Activated CD8-positive, alpha-beta memory T cell treated with anti-CD3 and anti-CD28 coated beads, Interleukin-2, amount 50 U/mL, for 4 hours (primary cell): Measurements from ENCODE around the gene LYPD6.
"Not testable (repeated sequence)": the region's sequence is repeated elsewhere in the genome, so short reads cannot be mapped to it uniquely, and the experiment has no call there.

Experiments used
- DNase-seq: peaks from one replicate; pipeline ENCODE4 v3.0.0-alpha.2; 2020

LYPD6 gene, protein sequence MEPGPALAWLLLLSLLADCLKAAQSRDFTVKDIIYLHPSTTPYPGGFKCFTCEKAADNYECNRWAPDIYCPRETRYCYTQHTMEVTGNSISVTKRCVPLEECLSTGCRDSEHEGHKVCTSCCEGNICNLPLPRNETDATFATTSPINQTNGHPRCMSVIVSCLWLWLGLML

DNA sequence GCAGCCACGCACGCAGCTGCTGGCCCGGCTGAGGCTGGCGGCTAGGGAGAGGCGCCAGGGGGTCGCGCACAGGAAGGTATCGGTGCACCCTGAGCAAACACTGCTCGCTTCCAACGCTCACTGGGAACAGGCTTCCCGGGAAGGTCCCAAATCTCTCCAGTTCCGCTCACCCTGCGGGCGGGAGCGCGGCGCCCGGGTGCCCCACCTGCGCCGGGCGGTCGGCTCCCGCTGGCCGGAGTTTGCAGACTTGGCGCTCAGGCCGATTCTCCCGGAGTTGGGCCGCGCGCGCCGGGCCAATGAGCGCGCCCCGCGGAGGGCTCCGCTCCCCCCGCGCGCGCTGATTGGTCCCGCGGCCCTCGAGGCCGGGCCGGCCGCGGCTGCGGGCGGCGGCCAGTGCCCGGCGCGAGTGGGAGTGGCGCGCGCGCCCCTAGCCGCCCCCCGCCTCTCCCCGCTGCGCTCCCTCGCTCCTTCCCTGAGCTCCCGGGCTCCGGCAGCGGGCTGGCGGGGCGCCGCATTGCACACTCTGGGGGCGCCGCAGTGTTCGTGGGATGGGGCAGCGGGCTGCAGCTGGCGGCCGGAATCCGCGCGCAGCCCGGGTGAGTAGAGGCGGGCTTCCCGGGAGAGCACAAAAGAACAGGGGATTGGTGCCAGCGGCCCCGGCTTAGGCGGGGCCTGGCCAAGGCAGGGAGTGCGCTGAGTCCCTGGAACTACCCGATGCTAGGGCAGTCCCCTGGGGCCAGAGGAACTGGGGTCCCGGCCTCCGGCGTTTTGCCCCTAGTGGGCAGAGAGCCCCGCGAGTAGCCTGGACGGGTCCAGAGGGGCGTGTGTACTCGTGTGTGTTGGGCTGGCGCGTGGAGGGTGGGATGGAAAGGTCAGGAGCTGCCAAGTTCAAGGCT is at the start of gene LYPD6:
TSS of gene LYPD6 (plus strand) at position 461 of the 896 bp plus-strand sequence. CDS start 107,122 bp downstream, outside the sequence.
- DNase-seq = no peak

DNA sequence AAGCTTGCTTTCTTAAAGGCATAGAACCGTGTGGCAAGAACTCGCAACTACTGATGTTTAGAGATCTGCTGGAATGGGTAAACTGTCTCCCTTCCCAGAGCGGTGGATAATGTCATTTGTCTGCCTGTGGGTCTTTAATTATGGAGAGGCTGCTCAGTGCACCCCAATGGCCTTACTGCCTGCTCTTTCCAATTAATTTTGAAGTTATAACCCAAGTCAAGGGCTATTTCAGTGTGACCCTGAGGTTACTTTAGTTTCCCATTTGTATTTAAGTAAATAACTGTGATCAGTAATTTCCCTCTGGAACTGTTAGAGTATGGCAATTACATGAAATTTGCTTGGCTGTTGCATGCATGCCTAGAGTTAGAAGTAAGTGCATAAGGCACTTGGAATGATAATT is 48.9 kb upstream of the LYPD6 start:
- DNase-seq = no peak

- DNase-seq = no peak
Measured at GRCh38 chr2:149290662-149291061, 39.7 kb upstream of the LYPD6 start.

- no peak for DNase-seq
Measured at GRCh38 chr2:149291881-149292280, 38.5 kb upstream of the LYPD6 start.

DNA sequence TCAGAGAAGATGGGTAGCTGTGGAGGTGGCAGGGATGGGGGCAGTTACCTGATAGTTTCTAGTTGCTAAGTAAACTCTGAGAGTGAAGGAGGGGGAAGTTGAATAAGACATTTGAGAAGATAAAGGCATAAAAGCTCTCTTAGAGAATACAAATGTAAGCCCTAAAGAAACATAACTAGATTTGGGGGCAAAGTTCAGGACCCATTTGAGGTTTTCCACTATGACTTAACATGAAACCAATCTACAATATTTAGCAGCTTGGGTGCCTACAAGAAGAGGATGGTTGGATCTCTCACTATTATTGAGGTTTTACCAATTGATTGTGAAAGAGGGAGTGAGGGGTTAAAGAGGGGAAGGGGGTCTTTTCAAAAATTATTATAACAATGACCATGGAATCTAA is 34.4 kb upstream of the LYPD6 start:
- no peak for DNase-seq

GRCh38 chr2:149307014-149307413 is 23.4 kb upstream of the LYPD6 start:
- DNase-seq = no peak

- no peak for DNase-seq
Measured at GRCh38 chr2:149310349-149310748, 20.0 kb upstream of the LYPD6 start.

DNA sequence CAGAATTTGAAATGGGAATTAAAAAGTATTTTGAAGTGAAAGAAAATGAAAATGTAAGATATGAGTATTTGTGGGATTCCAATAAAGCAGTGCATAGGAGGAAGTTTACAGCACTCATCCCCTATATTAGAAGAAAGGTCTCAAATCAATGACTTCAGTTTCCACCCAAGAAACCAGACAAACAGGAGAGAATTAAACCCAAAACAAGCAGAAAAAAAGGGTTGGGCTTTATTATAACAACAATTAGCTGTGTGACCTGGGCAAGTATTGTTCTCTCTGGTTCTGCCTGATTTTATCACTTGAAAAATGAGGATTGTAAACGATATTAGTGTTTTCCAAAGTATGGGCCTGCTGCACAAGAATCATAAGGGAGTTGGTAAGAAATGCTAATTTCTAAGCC is 18.3 kb upstream of the LYPD6 start:
- no peak for DNase-seq

- no peak for DNase-seq
Measured at GRCh38 chr2:149313512-149313972, 16.8 kb upstream of the LYPD6 start.

DNA sequence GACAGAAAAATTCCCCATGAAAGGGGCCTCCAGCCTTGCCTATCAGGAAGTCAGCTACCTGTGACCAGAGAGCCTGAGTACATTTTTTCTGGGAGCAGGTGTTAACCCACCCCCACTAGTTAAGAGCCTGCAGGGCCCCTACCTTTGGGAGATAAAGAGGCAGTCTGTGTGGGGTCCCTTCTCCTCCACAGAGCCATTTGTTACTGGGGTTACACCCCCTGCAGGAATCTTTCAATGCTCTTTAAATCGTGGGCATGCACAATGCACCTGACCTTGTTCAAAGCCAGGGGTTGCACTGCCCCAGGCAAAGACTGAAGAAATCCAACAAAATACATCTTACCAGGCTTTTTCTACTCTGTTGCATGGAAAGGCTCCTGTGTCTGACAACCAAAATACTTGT is 15.7 kb upstream of the LYPD6 start:
- no peak for DNase-seq

GRCh38 chr2:149315461-149315860 is 14.9 kb upstream of the LYPD6 start:
- DNase-seq = no peak

DNA sequence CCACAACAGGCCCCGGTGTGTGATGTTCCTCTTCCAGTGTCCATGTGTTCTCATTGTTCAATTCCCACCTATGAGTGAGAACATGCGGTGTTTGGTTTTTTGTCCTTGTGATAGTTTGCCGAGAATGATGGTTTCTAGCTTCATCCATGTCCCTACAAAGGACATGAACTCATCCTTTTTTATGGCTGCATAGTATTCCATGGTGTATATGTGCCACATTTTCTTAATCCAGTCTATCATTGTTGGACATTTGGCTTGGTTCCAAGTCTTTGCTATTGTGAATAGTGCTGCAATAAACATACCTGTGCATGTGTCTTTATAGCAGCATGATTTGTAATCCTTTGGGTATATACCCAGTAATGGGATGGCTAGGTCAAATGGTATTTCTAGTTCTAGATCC is 11.8 kb upstream of the LYPD6 start:
- not testable (repeated sequence) for DNase-seq

GRCh38 chr2:149320362-149320761 is 10.0 kb upstream of the LYPD6 start:
- DNase-seq = no peak

GRCh38 chr2:149329068-149329467 is 1.3 kb upstream of the LYPD6 start:
- DNase-seq = no peak

DNA sequence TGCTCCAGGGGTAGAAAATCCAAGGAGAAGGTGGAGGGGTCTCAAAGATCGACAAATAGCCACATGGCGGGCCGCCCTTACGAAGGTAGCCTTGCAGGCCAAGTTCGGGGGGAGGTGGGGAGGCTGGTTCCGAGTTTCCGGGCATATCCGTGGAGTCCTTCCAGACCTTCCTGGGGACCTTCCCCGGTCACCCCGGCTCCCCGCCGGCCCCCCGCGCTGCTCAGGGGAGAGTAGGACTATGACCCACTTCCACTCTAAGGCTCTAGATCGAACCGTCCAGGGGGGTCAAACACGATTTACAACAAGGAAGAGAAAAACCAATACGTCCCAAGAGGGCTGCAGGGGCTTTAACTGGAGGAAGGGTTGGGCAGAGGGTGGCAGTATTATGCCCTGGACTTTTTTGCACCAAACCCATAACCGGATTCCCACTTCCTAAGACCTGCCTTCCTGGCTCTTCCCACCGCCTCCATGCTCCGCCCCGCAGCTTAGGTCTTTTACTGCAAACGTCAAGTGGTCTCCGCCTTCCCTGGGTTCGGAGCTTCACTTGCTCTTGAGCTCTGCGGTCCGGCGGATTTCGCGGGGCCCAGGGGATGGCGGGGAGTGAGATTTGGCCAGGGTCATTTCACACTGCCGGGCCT is 779 bp upstream of the LYPD6 start:
- no peak for DNase-seq

GRCh38 chr2:149331023-149331400 is 625 bp downstream of the LYPD6 start:
- no peak for DNase-seq

DNA sequence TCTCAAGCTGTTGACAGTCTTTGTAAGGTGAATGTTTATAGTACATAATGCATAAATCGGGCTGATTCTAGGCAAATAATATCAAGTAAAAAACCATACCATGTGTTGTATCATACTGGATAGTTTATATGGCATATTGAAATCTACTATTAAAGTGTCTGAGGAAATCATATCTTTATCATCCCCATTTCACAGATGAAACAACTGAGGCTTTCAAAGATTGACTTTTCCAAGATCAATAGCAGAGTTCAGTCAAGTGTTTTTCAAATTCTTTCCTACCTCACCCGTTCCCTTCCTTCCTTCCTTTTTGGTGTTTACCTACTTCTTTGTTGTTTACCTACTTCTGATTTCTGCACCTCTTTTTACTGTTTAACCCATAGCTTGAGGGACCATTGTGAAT is 2.0 kb downstream of the LYPD6 start:
- DNase-seq = no peak

- DNase-seq = no peak
Measured at GRCh38 chr2:149333636-149334035, 3.2 kb downstream of the LYPD6 start.

DNA sequence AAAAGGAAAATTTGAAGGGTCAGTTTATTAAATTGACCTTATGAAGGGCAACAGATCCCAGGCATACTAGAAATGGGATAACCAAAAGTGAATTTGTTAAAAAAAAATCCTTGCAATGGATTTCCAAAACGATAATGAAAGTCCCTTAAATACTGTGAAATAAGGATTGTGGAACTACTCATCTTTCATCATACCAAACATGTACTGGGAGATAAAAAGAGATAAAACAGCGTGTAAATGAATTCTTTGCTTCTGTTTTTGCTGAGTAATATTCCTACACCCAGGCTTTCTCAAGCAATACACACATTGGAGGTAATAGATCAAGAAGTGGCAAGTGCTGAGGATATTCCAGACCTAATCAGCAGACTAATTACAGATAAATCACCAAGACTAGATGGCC is 3.8 kb downstream of the LYPD6 start:
- no peak for DNase-seq

GRCh38 chr2:149339324-149339723 is 8.9 kb downstream of the LYPD6 start:
- DNase-seq = no peak

DNA sequence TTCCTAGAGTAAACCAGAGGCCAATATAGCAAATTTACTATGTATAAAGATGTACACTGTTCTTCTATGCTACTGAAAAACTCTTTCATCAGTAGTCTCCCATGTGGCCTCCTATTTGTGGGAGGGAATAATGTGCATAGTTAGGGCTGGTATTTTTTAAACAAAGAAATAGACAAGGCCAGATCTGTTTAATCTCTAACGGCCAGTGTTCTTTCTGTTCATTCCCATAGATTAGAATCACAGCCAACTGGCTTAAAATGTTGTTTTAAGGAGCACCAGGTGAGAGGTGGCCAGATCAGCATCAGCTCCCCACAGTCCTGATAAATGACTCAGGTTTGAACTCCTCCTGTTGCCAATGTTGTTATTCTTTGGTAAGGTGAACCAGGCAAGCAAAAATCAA is 12.1 kb downstream of the LYPD6 start:
- DNase-seq = no peak

GRCh38 chr2:149344105-149344504 is 13.7 kb downstream of the LYPD6 start:
- DNase-seq = no peak

GRCh38 chr2:149346272-149346671 is 15.9 kb downstream of the LYPD6 start:
- DNase-seq = no peak

DNA sequence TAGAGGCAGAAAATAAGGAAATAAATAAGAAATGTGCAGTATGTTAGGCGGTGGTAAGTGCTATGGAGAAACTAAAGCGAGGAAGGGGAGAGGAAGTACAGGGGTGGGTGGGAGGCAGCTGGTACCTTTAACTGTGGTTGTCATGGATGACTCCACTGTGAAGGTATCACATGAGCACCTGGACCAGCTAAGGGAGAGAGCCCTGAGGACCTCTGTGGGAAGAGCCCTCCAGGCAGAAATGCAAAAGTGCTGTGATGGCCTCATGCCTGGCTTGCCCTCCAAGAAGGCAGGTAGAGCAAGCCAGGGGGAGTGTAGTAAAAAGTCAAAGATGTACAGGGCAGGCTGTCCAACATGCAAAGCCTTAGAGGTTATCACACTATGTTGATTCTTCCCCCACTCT is 17.9 kb downstream of the LYPD6 start:
- DNase-seq = no peak
